Lung (tissue), 12 donors: Measurements from ENCODE around the gene PER2. TPM values are rescaled to one million over a fixed set of nuclear protein-coding genes. Genes with fewer than 3 reads are reported as not detected.
A peak's percentile ranks its signal among the peaks of the same experiment; 100 is the strongest.

ENCODE experiments used
- ATAC-seq: fragments of 200-7000 bp; cut with Tn5 transposase; one replicate; pipeline ENCODE4 v1.9.1; 2020; ENCODE audit warnings: moderate number of reproducible peaks; ENCODE audit not compliant: insufficient read depth, low FRiP score
- DNase-seq, 3 donors: peaks; one replicate each; pipeline ENCODE4 v3.0.0-alpha.2; 2013 to 2017
- H3K27ac ChIP-seq, 2 donors: one replicate each; pipeline ENCODE4 v1.5.1; 2013; ENCODE audit warnings: mild to moderate bottlenecking in 2 of 2, moderate library complexity in 2 of 2, control low read depth in 1 of 2, inconsistent platforms in 1 of 2, low read depth in 1 of 2, low read length in 1 of 2
- H3K27me3 ChIP-seq, 3 donors: one replicate each; pipeline ENCODE4 v1.5.1; 2013; ENCODE audit warnings: low read length in 2 of 3; ENCODE audit not compliant: control insufficient read depth in 3 of 3, insufficient read depth in 3 of 3
- H3K36me3 ChIP-seq, 4 donors: one replicate each; pipeline ENCODE4 v1.5.1; 2013; ENCODE audit warnings: low read length in 4 of 4, mild to moderate bottlenecking in 1 of 4, moderate library complexity in 1 of 4; ENCODE audit not compliant: control insufficient read depth in 4 of 4, insufficient read depth in 4 of 4
- H3K4me1 ChIP-seq, 5 donors: one replicate each; pipeline ENCODE4 v1.5.1; 2013; ENCODE audit warnings: low read length in 5 of 5, mild to moderate bottlenecking in 2 of 5, moderate library complexity in 1 of 5; ENCODE audit not compliant: control insufficient read depth in 5 of 5, insufficient read depth in 5 of 5
- H3K4me3 ChIP-seq: one replicate; pipeline ENCODE4 v1.5.1; 2013; ENCODE audit warnings: mild to moderate bottlenecking, control low read depth, moderate library complexity
- H3K9ac ChIP-seq, 2 donors: one replicate each; pipeline ENCODE4 v1.5.1; 2013; ENCODE audit warnings: low read length in 2 of 2, control low read depth in 1 of 2; ENCODE audit not compliant: insufficient read depth in 1 of 2
- H3K9me3 ChIP-seq, 4 donors: one replicate each; pipeline ENCODE4 v1.5.1; 2013; ENCODE audit warnings: low read length in 3 of 4, mild to moderate bottlenecking in 1 of 4, moderate library complexity in 1 of 4; ENCODE audit not compliant: control insufficient read depth in 4 of 4, insufficient read depth in 3 of 4
- CTCF ChIP-seq: IDR thresholded peaks from 2 replicates; pipeline ENCODE4 v1.5.1; 2012; ENCODE audit warnings: mild to moderate bottlenecking; ENCODE audit errors: control extremely low read depth, extremely low read depth
- WGBS, 2 donors: extraction: QIAGEN DNeasy Blood & Tissue Kit; methylation state at CpG; one replicate each; pipeline ENCODE4 v1.1.7; 2013; 5-methylcytosine and 5-hydroxymethylcytosine counted together
- polyA plus RNA-seq, 2 donors: library from polyadenylated mRNA; stranded (reverse); fragments of 200-250 nt; gene quantifications; one replicate each; pipeline ENCODE4 v1.2.1, GENCODE V29; 2013
- total RNA-seq, 2 donors: library from RNA; depleted of rRNA in 1 of 2; stranded (reverse); fragments of >200 nt in 1 of 2; gene quantifications; one replicate each; pipeline ENCODE4 v1.2.1, GENCODE V29; 2014 to 2021
- donor health status: control.
- donor health status: control.
- donor health status: Bipolar disorder and iron deficiency.
- donor health status: healthy.
- donor health status: DM: yes; HTN: yes; CAD: no.

PER2 gene
- total and polyA plus RNA-seq, 4 donors, result 4.1 to 27.1 (median 10.5) TPM

- no peak overlapping the region for H3K9ac ChIP-seq
- H3K27me3 ChIP-seq, result no peaks in the 10 kb centered on the region
- no peak overlapping the region for H3K27ac ChIP-seq
- no peak for TF ChIP-seq CTCF
- WGBS, 2 donors, result 71 to 79% methylated on average over 18 of the region's 18 CpGs
- peaks cover 5 to 47% (median 33%) of the 10 kb centered on the region in 4 donors for H3K36me3 ChIP-seq
- DNase-seq, result peak; percentile 28 to 47 (median 31)
- no peaks in the 10 kb centered on the region for H3K9me3 ChIP-seq
- H3K4me1 ChIP-seq, result peaks cover 0 to 17% (median 7%) of the 10 kb centered on the region in 5 donors
- ATAC-seq, result no peak
- H3K4me3 ChIP-seq, result no peak overlapping the region
These were observed 27.5 kb downstream of the PER2 start for GRCh38 chr2:238260883-238261282.

GRCh38 chr2:238259061-238260020 is 29.1 kb downstream of the PER2 start:
- Histone ChIP-seq H3K27ac (no peak overlapping the region), H3K4me1 (peaks cover 0 to 15% (median 7%) of the 10 kb centered on the region in 5 donors), H3K36me3 (peaks cover 18 to 47% (median 39%) of the 10 kb centered on the region in 4 donors), H3K4me3 (no peak overlapping the region), H3K9me3 (no peaks in the 10 kb centered on the region), H3K27me3 (no peaks in the 10 kb centered on the region), H3K9ac (no peak overlapping the region)
- TF ChIP-seq CTCF, result no peak
- DNase-seq, result no peak
- WGBS, 2 donors, result 90 to 93% methylated on average over 21 of the region's 21 CpGs
- ATAC-seq, result no peak

- TF ChIP-seq CTCF, result no peak
- H3K27me3 ChIP-seq, result no peaks in the 10 kb centered on the region
- no peak overlapping the region for H3K4me3 ChIP-seq
- DNase-seq (no peak), ATAC-seq (no peak)
- WGBS, 2 donors, result 92 to 96% methylated on average over 15 of the region's 15 CpGs
- peaks cover 19 to 49% (median 41%) of the 10 kb centered on the region in 4 donors for H3K36me3 ChIP-seq
- no peak overlapping the region for H3K27ac ChIP-seq
- H3K9me3 ChIP-seq, result no peaks in the 10 kb centered on the region
- H3K9ac ChIP-seq, result no peak overlapping the region
- H3K4me1 ChIP-seq, result peaks cover 0 to 9% (median 7%) of the 10 kb centered on the region in 5 donors
These were observed 30.4 kb downstream of the PER2 start for GRCh38 chr2:238257786-238258700.
